Psoas muscle (tissue), 8 donors: ENCODE measurements around the gene PLCG2. TPM values are rescaled to one million over a fixed set of nuclear protein-coding genes. Genes with fewer than 3 reads are reported as not detected.

Experiments used
- ATAC-seq, 4 donors: fragments of 200-7000 bp; cut with Tn5 transposase; one replicate each; pipeline ENCODE4 v1.9.1; 2020; ENCODE audit warnings: moderate library complexity in 3 of 4, mild to moderate bottlenecking in 2 of 4
- DNase-seq, 2 donors: peaks; one replicate each; pipeline ENCODE4 v3.0.0-alpha.2; 2020
- H3K27ac ChIP-seq: fragments of 200-600 bp; one replicate; pipeline ENCODE4 v1.8.0; 2022
- H3K27me3 ChIP-seq, 3 donors: fragments of 200-600 bp in 1 of 3; one replicate each; pipeline versions ENCODE4 v1.6.1 to v1.8.0; 2013 to 2022; ENCODE audit warnings: low read length in 2 of 3, mild to moderate bottlenecking in 2 of 3, moderate library complexity in 1 of 3; ENCODE audit not compliant: insufficient read depth in 3 of 3
- H3K36me3 ChIP-seq, 2 donors: fragments of 200-600 bp in 1 of 2; one replicate each; pipeline versions ENCODE4 v1.6.1 to v1.8.0; 2013 to 2022; ENCODE audit warnings: low read depth in 1 of 2, mild to moderate bottlenecking in 1 of 2, moderate library complexity in 1 of 2; ENCODE audit not compliant: insufficient read depth in 1 of 2
- H3K4me1 ChIP-seq: fragments of 200-600 bp; one replicate; pipeline ENCODE4 v1.8.0; 2022
- H3K4me3 ChIP-seq: fragments of 200-600 bp; one replicate; pipeline ENCODE4 v1.8.0; 2022; ENCODE audit warnings: mild to moderate bottlenecking
- H3K9me3 ChIP-seq: fragments of 200-600 bp; one replicate; pipeline ENCODE4 v1.8.0; 2022
- WGBS, 3 donors: extraction: QIAGEN DNeasy Blood & Tissue Kit; methylation state at CpG; one replicate each; pipeline versions ENCODE4 v1.1.6 to v1.1.7; 2013; 5-methylcytosine and 5-hydroxymethylcytosine counted together
- intact Hi-C, 2 donors: fragments of 100-400 bp; cut with DNase I; formaldehyde crosslinking; loops; one replicate each; pipeline versions ENCODE4 v1.11.0 to v1.14.2; 2022
- polyA plus RNA-seq, 3 donors: library from polyadenylated mRNA; stranded (reverse); fragments of 200-250 nt; gene quantifications; one replicate each; pipeline ENCODE4 v1.2.3, GENCODE V29; 2013
- total RNA-seq, 4 donors: library from RNA; stranded (reverse); fragmentation: NEBNext Ultra II Directional in 2 of 4; extraction: Animal tissue kit (Norgen Biotek cat#: 25700) in 2 of 4; gene quantifications; one replicate each; pipeline versions ENCODE4 v1.2.1 to v1.2.4, GENCODE V29; 2021 to 2023
- TF ChIP-seq, protein P1 (sequence below): fragments of 200-600 bp; IDR thresholded peaks from one replicate; pipeline ENCODE4 v1.8.0; 2022; ENCODE audit warnings: antibody characterized with exemption
- donor health status: healthy with polysubstance abuse.
- donor health status: DM: no; HTN: no; CAD: no; lungs with moderate emphysema.
- donor health status: Bipolar disorder and iron deficiency.
- donor health status: healthy.
- donor health status: DM: yes; HTN: yes; CAD: no.
- donor health status: DM: no; HTN: no; CAD: no.
- donor health status: DM: no; HTN: no; CAD: no.
- donor health status: DM: yes; HTN: yes; CAD: no.

PLCG2 gene
- total and polyA plus RNA-seq, 7 donors, result 0.96 to 4.8 (median 2.5) TPM

DNA sequence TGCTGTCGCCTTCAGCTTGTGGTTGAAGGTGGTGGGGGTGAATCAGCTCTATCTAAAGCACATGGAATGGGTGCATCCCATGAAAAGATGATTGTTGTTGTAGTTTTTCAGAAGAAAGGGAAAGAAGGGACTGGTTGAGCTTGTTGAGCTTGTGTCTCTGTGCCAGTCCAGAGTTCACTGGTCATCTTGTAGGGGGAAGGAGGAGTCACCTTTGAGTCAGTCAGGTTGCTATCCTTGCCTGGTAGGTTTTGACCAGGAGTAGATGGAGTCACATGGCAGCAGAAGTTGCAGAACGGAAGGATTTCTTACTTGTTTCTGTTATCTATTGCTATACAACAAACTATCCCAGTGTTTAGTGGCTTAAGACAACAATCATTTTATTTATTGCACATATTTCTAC lies 73.3 kb downstream of the PLCG2 start:
- Histone ChIP-seq H3K27ac (no peak overlapping the region), H3K36me3 (no peaks in the 10 kb centered on the region), H3K9me3 (no peaks in the 10 kb centered on the region), H3K4me3 (no peak overlapping the region), H3K27me3 (no peaks in the 10 kb centered on the region), H3K4me1 (no peaks in the 10 kb centered on the region)
- intact Hi-C loops, result no loop called here
- 74 to 83% (median 81%) methylated on average over 2 of the region's 2 CpGs for WGBS, 3 donors
- no peak for DNase-seq
- ATAC-seq, result no peak
- TF ChIP-seq, protein P1, sequence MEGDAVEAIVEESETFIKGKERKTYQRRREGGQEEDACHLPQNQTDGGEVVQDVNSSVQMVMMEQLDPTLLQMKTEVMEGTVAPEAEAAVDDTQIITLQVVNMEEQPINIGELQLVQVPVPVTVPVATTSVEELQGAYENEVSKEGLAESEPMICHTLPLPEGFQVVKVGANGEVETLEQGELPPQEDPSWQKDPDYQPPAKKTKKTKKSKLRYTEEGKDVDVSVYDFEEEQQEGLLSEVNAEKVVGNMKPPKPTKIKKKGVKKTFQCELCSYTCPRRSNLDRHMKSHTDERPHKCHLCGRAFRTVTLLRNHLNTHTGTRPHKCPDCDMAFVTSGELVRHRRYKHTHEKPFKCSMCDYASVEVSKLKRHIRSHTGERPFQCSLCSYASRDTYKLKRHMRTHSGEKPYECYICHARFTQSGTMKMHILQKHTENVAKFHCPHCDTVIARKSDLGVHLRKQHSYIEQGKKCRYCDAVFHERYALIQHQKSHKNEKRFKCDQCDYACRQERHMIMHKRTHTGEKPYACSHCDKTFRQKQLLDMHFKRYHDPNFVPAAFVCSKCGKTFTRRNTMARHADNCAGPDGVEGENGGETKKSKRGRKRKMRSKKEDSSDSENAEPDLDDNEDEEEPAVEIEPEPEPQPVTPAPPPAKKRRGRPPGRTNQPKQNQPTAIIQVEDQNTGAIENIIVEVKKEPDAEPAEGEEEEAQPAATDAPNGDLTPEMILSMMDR, result no peak

DNA sequence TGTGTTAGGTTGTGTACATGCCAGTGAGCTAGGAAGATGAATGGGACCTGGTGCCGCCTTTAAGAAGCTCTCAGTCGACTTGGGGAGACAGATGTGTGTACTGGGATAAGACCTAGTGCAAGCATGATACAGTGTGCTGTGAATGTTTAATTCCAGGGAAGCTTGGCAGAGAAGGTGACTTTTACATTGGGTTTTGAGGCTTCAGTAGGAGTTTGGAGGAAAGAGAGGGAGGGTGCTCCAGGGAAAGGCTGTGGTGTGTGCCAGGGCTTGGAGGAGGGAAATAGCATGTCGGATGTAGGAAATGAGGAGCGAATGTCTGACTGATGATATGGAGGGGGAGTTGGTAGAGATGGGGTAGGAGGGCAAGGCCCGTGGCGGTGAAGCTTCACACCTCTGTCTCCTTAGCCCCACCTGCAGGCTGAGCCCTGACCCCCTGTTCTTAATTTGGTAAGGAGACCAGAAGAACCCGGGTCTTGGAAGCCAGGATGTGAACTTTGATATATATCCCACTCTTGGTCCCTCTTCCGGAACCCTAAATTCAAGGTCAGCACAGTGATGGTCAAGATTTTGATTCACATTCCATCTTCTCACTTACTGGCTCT lies 76.6 kb downstream of the PLCG2 start:
- ATAC-seq (no peak), DNase-seq (no peak)
- Histone ChIP-seq H3K36me3 (no peaks in the 10 kb centered on the region), H3K27me3 (no peaks in the 10 kb centered on the region), H3K9me3 (no peaks in the 10 kb centered on the region), H3K4me1 (no peaks in the 10 kb centered on the region), H3K27ac (no peak overlapping the region), H3K4me3 (no peak overlapping the region)
- intact Hi-C loops, result no loop called here
- TF ChIP-seq, protein P1, result no peak
- WGBS, 3 donors, result 69 to 76% (median 75%) methylated on average over 8 of the region's 8 CpGs

DNA sequence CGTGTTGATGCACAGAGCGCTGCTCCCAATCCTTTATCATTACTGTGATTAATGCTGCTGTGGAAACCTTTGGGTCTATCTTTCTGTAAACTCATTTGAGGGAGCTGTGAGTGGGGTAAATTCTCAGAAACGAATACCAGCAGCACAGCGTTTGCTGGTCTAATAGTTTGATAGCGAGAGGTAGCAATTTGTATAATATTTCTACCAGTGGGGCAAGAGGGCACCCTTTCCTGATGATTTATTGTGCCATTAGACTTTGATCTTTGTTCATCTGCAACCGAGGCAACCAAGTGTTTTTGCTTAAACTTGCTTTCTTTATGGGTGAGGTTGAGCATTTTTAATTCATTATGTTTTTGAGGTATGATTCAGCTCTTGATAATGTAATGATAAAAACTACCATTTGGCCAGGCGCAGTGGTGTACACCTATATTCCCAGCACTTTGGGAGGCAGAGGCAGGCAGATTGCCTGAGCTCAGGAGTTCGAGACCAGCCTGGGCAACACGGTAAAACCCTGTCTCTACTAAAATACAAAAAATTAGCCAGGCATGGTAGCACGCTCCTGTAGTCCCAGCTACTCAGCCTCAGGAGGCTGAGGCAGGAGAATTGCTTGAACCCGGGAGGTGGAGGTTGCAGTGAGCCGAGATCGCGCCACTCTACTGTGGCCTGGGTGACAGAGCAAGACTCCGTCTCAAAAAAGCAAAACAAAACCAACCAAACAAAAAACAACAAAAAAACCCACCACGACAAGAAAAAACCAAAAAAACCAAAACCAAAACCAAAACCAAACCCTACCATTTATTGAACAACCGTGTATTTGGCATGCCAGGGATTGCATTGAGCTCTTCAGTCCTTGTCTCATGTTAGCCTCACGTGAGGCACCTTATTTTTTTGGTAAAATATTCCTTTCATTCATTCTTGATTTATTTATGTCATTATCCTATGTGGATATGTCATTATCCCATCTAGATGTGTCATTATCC lies 81.5 kb downstream of the PLCG2 start:
- Histone ChIP-seq H3K36me3 (no peaks in the 10 kb centered on the region), H3K4me3 (no peak overlapping the region), H3K27ac (no peak overlapping the region), H3K9me3 (no peaks in the 10 kb centered on the region), H3K27me3 (peaks cover 0 to 8% (median 3%) of the 10 kb centered on the region in 3 donors), H3K4me1 (no peaks in the 10 kb centered on the region)
- TF ChIP-seq, protein P1, result no peak
- no peak for ATAC-seq
- WGBS, 3 donors, result 76 to 80% (median 77%) methylated on average over 18 of the region's 18 CpGs
- DNase-seq, result no peak
- intact Hi-C loops, result no loop called here

GRCh38 chr16:81861503-81861902 lies 82.4 kb downstream of the PLCG2 start:
- no peak overlapping the region for H3K4me3 ChIP-seq
- H3K27me3 ChIP-seq, result peaks cover 0 to 8% (median 3%) of the 10 kb centered on the region in 3 donors
- H3K4me1 ChIP-seq, result no peaks in the 10 kb centered on the region
- DNase-seq (no peak), ATAC-seq (no peak)
- H3K9me3 ChIP-seq, result no peaks in the 10 kb centered on the region
- H3K36me3 ChIP-seq, result no peaks in the 10 kb centered on the region
- no peak overlapping the region for H3K27ac ChIP-seq
- TF ChIP-seq, protein P1, result no peak
- WGBS, 3 donors, result 54 to 62% (median 59%) methylated on average over 10 of the region's 10 CpGs
- intact Hi-C loops, result no loop called here
